Epithelial cell of proximal tubule (primary cell): ENCODE measurements around the gene GPC4. TPM values are rescaled to one million over a fixed set of nuclear protein-coding genes. Genes with fewer than 3 reads are reported as not detected.

Experiments
- DNase-seq: peaks from one replicate; pipeline ENCODE4 v3.0.0-alpha.2; 2011; ENCODE audit warnings: low read depth
- H3K4me3 ChIP-seq: 2 replicates; pipeline ENCODE4 v1.5.1; 2011; ENCODE audit warnings: low read depth, mild to moderate bottlenecking, low read length
- total RNA-seq: library from RNA; depleted of rRNA; stranded (reverse); fragments of >200 nt; gene quantifications from 2 replicates; pipeline ENCODE4 v1.2.3, GENCODE V29; 2015
- TF ChIP-seq, protein P1 (sequence below): conservative IDR thresholded peaks from 2 replicates; pipeline ENCODE4 v1.5.1; 2012; ENCODE audit warnings: low read depth, mild to moderate bottlenecking, low read length

The GPC4 gene
- total RNA-seq, 1 donor from 2014 or later = 14.2 TPM

DNA sequence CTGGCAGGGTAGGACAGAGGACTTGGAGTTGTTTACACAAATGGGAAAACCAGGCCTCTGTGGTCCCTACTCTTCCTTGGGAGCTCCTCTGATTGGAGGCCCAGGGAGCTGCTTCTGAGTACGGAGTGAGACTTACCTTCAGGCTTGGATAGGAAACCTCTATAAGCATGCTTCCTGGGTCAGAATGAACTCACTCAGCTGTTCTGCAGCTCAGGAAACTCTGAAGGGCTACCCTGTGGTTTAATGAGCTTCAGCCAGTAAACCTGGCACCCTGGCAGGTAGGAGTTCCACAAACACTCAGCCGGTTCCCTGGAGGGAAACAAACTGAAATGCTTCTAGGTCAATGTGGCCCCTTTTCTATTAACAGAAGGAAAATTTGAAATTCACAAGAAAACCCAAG is 146.1 kb downstream of the GPC4 start:
- no peak overlapping the region for H3K4me3 ChIP-seq
- no peak for DNase-seq
- TF ChIP-seq, protein P1, sequence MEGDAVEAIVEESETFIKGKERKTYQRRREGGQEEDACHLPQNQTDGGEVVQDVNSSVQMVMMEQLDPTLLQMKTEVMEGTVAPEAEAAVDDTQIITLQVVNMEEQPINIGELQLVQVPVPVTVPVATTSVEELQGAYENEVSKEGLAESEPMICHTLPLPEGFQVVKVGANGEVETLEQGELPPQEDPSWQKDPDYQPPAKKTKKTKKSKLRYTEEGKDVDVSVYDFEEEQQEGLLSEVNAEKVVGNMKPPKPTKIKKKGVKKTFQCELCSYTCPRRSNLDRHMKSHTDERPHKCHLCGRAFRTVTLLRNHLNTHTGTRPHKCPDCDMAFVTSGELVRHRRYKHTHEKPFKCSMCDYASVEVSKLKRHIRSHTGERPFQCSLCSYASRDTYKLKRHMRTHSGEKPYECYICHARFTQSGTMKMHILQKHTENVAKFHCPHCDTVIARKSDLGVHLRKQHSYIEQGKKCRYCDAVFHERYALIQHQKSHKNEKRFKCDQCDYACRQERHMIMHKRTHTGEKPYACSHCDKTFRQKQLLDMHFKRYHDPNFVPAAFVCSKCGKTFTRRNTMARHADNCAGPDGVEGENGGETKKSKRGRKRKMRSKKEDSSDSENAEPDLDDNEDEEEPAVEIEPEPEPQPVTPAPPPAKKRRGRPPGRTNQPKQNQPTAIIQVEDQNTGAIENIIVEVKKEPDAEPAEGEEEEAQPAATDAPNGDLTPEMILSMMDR = no peak

DNA sequence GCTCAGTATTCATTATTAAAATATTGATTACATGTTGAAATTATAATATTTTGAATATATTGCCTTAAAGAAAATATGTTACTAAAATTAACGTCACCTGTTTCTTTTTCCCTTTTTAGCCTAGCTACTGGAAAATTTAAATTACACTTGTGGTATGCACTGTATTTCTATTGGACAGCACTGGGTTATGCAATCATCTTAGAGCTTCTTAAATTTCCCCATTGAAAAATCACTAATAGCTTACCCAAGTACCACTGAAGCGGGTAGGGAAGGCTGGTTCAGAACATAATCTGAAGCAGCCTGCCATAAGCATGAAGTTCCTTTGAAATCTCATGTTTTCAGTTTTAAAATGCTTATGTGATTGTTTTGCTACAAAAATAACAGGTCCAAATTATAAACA is 147.7 kb downstream of the GPC4 start:
- TF ChIP-seq, protein P1 = no peak
- DNase-seq = no peak
- H3K4me3 ChIP-seq = no peak overlapping the region

DNA sequence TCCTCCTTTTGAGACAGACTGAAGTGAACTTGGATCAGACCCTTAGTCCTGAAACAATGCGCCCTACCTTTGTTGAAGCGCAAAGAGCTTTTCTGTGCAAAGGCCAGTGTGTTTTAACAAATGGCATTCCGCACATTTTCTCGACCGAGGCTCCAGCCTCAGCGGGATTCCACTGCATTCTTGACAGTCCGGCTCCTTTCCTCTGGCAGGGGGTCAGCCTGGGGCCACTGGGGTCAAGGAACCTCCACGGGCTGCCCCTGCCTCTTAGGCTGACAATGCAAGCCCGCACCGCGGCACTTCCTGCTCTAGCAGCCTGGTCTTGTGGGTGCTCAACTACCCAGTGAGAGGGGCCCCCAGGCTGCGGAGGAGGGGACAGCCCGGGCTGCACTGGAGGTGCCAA is 150.0 kb downstream of the GPC4 start:
- TF ChIP-seq, protein P1 = no peak
- no peak overlapping the region for H3K4me3 ChIP-seq
- DNase-seq = no peak

DNA sequence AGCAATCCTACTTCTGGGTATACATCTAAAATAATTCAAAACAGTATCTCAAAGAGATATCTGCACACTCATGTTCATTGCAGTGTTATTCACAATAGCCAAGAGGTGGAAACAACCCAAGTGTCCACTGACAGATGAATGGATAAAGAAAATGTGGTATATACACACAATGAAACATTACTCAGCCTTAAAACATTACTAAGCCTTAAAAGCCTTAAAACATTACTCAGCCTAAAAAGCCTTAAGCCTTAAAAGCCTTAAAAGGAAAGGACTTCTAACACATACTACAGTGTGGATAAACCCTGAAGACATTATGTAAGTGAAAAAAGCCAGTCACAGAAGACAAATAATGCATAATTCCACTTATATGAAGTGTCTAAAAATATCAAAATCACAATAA is 156.8 kb downstream of the GPC4 start:
- TF ChIP-seq, protein P1 = no peak
- no peak overlapping the region for H3K4me3 ChIP-seq
- no peak for DNase-seq

DNA sequence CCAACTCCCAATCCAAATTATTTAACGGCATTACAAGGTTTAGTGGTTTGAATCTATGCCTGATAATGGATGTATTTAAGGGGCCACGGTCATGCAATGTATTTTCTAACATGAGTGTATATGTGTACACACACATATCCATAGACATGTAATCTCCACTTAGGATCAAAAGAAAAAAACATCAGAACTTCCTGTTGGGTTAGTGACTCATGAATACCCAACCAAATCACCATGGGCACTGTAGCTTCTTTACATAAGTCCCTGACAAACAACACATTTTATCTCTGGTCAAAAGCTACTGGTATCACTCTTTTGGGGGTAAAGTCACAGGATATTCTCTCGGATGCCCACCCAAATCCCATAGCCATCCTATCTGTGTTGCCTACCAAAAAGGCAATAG is 160.6 kb downstream of the GPC4 start:
- no peak overlapping the region for H3K4me3 ChIP-seq
- no peak for DNase-seq
- TF ChIP-seq, protein P1 = no peak

DNA sequence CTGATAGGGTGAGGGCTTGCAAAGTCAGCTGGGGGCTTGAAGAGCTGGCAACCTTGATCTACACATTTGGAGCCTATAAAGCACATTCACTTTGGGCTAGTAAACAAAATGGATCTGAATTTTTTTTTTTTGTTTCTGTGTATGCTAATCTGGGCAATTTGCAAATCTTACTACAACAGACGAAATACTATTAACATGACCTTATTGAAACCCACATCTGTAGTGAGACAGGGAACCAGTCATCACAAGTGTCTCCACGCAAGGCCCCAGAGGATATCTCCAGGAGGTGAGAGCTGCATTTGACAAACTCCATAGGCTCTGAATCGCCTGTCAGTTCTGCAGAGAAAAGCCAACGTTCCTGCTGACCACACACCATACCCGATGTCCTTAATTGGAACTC is 164.1 kb downstream of the GPC4 start:
- TF ChIP-seq, protein P1 = no peak
- H3K4me3 ChIP-seq = no peak overlapping the region
- no peak for DNase-seq

DNA sequence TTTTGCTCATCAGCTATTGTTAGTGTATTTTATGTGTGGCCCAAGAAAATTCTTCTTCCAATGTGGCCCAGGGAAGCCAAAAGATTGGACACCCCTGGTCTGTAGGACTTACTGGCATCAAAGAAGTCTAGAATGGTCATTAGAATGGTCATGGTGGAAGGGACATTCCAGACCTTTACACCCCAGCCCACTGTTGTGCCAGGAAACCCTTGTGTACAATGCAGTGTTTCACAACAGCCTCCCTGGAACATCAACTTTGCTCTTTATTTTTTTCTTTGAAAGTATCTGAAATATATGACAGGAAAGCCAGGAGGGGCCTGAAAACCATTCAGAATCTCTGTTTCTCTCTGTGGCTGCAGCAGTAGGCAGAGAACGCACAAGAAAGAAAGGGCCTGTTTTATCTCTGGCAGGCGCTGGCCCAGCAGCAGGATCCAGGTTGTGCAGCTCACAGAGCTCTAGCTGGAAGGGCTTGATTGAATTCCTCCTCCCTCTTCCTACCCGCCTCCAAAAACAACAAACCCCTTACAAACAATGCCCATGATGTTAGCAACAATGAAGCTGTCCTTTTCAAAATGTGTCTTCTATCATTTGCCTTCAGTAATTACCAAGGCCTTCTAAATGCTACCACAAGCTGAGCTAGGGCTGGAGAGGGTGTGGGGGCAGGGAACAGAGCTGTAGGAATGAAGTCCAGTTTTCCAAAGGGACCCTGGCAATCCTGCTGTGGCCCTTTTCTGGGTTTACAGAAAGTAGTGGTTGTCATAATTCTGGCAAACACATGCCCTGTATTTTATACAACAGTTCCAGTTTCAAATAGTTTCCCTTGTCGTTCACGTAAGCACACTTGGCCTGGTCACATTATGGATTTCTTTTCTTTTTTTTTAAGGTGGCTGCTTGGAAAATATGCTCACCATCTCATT is 164.8 kb downstream of the GPC4 start:
- H3K4me3 ChIP-seq = no peak overlapping the region
- DNase-seq = no peak
- TF ChIP-seq, protein P1 = no peak
